ENCODE results near the gene ZNF91.
"Not testable (repeated sequence)": the region's sequence is repeated elsewhere in the genome, so short reads cannot be mapped to it uniquely, and the experiment has no call there.

Gene ZNF91

DNA sequence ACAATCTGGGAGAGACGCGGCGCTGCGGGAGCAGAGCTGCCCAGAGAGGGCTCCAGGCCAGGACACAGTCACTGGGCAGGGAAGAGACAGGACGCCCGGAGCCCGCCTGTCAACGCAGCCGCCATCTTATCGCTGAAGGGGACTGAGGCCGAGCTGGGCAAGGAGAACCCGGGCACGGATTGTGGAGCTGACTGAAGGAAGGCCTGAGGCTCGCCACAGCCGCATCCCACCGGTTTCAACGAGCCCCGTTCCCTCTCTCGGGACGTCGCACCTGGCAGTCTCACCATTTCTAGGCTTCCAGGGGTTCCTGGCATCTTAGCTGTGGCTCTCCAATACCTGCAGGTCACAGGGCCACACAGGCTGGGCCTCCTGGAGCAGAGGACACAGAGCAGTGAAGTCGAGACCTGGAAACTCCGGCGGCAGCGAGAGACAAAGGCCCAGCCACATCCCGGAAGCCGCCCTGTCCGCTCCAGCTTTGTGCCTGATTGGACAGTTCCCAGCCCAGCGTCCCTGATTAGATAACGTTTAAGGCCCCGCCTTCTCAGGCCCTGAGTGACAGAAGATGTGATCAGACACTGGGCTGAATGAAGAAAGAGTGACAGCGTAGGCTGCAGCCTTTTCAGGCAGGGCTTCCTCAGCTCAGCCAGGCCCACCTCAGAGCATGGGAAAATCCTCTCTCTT, at the start of gene ZNF91:
Gene ZNF91, minus strand, starts transcription at position 431 of the 681 bp plus-strand sequence. Its CDS starts 117 bp downstream, at position 314.
- peak; percentile 75 to 83 for DNase-seq (ENCODE audit: low read depth in 2 of 2, low spot score in 1 of 2)

DNA sequence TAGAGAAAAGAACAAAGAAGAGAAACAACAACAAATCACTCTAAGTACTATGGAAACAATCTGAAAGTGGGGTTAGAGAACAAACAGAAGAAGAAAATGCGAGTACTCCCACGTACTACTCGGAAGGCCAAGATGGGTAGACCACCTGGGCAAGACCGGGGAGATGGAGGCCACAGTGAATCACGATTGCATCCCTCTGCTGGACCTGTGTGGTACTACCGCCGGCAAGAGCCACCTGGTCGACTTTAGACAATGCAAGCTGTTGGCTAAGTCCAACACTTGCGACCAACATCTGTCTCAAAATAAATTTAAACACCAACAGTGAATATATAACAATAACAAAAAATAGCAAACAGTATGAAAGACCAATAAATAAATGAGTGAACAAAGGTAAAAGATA, 45.5 kb upstream of the ZNF91 start:
- no peak for DNase-seq (ENCODE audit: low read depth in 2 of 2, low spot score in 1 of 2)

DNA sequence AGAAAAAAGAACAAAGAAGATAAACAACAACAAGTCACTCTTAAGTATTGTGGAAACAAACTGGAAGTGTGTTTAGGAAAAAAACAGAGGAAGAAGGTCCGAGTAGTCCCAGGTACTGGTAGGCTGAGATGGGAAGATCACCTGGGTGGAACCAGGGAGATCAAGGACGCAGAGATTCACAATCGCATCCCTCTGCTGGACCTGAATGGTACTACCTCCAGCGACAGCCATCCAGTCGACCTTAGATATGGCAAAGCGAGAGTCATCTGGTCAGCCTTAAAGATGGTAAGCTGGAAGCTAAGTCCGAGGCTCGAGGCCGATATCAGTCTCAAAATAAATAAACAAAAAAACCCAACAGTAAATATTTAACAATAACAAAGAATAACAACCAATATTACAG, 44.9 kb upstream of the ZNF91 start:
- DNase-seq (ENCODE audit: low read depth in 2 of 2, low spot score in 1 of 2) = no peak

DNA sequence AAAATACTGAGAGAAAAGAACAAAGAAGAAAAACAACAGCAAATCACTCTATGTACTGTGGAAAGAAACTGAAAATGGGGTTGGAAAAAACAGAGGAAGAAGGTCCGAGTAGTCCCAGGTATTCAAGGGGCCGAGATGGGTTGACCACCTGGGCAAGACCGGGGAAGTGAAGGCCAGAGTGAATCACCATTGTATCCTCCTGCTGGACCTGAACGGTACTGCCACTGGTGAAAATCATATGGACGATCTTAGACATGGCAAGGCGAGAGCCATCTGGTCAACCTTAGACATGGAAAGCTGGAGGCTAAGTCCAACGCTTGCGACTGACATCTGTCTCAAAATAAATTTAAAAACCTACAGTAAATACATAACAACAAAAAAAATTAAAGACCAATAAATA, 44.4 kb upstream of the ZNF91 start:
- DNase-seq (ENCODE audit: low read depth in 2 of 2, low spot score in 1 of 2) = no peak

DNA sequence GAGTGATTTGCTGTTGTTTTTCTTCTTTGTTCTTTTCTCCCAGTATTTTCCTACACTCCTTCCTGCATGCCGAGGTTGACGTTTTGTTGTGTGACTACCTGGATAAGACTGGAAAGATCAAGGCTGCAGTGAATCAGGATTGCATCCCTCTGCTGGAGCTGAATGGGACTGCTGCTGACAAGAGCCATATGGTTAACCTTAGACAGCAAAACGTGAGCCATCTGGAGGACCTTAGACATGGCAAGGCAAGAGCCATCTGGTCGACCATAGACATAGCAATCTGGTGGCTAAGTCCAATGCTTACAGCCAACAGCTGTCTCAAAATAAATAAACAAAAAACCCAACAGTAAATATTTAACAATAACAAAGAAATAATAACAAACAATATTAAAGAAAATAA, 42.6 kb upstream of the ZNF91 start:
- DNase-seq (ENCODE audit: low read depth in 2 of 2, low spot score in 1 of 2) = no peak

DNA sequence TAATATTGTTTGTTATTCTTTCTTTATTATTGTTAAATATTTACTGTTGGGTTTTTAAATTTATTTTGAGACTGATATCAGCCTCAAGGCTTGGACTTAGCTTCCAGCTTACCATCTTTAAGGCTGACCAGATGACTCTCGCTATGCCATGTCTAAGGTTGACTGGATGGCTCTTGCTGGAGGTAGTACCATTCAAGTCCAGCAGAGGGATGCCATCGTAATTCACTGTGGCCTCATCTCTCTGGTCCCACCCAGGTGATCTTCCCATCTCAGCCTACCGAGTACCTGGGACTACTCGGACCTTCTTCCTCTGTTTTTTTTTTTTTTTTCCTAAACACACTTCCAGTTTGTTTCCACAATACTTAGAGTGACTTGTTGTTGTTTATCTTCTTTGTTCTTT, 41.7 kb upstream of the ZNF91 start:
- no peak for DNase-seq (ENCODE audit: low read depth in 2 of 2, low spot score in 1 of 2)

DNA sequence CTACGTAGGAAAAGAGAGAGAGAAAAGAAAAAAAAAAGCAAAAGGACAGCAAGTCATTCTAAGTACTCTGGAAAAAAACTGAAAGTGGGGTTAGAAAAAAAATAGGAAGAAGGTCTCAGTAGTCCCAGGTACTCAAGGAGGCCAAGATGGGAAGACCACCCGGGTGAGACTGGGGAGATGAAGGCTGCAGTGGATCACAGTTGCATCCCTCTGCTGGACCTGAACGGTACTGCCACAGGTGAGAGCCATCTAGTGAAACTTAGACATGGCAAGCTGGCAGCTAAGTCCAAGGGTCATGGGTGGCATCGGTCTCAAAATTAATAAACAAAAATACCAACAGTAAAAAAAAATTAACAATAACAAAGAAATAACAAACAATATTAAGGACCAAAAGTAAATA, 41.0 kb upstream of the ZNF91 start:
- no peak for DNase-seq (ENCODE audit: low read depth in 2 of 2, low spot score in 1 of 2)

DNA sequence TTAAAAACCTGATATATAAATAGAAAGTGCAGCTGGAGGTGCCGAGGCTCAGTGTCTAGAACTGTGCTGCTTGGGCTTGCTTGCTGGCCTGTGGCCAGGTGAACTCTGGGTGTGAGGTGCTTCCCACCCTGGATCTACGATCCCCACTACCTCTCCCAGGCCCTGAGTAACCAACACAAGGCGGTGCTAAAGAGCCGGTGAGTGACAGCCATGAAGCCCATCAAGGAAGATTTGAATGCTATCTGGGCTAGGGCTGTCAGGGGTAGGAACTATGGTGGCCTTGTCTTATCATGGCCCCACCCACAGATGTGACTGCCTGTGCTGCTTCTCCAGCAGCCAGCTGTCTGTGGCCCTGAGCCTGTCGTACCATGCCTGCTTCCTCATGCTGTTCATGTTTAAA, 25.6 kb upstream of the ZNF91 start:
- DNase-seq (ENCODE audit: low read depth in 2 of 2, low spot score in 1 of 2) = no peak

DNA sequence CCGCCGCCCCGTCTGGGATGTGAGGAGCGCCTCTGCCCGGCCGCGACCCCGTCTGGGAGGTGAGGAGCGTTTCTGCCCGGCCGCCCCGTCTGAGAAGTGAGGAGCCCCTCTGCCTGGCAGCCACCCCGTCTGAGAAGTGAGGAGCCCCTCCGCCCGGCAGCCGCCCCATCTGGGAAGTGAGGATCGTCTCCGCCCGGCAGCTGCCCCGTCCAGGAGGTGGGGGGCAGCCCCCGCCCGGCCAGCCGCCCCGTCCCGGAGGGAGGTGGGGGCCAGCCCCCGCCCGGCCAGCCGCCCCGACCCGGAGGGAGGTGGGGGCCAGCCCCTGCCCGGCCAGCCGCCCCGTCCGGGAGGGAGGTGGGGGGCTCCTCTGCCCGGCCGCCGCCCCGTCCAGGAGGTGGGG, 24.0 kb upstream of the ZNF91 start:
- DNase-seq (ENCODE audit: low read depth in 2 of 2, low spot score in 1 of 2) = not testable (repeated sequence)

DNA sequence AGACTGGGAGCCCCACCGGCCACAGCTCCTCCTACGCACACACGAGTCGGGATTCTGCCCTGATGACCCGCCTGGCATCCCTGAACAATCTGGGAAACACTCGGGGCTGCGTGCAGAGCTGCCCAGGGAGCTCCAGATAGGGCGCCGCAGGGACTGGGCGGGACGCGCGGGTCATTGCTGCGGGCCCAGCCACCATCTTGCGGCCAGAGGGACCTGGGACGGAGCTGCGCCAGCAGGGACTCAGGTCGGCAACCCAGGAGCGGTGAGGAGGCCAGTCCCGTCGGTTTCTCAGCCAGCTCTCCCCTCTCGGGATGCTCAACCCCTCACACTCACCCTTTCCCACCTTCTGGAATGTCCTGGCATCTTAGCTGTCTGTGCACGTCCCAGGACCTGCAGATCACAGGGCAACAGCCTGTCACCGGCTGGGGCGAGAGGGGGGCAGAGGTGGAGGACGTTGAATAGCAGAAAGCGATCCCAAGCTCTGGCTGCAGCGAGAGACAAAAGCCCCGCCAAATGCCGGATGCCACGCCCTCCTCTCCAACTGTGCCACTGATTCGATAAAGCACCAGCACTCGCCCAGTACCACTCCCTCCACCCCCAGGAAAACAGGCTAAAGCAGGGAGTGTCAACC, 20.4 kb upstream of the ZNF91 start:
- DNase-seq (ENCODE audit: low read depth in 2 of 2, low spot score in 1 of 2) = no peak

DNA sequence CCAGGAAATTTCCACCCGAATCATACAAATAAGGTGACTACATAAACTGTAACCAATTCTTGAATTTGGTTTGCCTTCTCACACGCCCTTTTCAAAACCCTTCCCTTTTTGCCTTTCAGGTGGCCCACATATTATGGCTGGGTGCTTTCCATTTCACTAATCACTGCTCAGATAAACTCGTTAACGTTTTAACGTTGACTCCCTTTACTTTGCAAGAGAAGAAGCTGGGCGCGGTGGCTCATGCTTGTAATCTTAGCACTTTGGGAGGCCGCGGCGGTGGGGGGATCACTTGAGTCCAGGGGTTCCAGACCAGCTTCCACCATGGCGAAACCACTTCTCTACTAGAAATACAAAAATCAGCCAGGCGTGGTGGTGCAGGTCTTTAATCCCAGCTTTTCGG, 19.8 kb upstream of the ZNF91 start:
- no peak for DNase-seq (ENCODE audit: low read depth in 2 of 2, low spot score in 1 of 2)

DNA sequence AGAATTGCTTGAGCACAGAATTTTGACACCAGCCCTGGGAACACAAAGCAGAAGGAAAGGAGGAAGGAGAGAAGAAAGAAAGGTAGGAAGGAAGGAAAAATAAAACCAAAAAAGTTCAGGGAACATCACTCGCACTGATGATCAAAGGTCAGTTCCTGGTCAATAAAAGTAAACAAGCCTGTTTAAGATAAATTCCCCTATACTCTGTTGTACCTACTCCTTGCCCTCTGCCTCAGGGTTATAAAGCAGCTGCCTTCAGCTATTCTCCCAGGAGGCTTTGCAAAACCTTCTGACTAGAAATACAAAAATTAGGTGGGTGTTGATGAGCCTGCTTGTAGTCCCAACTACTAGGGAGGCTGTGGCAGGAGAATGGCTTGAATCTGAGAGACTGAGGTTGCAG, 14.9 kb upstream of the ZNF91 start:
- DNase-seq (ENCODE audit: low read depth in 2 of 2, low spot score in 1 of 2) = no peak

DNA sequence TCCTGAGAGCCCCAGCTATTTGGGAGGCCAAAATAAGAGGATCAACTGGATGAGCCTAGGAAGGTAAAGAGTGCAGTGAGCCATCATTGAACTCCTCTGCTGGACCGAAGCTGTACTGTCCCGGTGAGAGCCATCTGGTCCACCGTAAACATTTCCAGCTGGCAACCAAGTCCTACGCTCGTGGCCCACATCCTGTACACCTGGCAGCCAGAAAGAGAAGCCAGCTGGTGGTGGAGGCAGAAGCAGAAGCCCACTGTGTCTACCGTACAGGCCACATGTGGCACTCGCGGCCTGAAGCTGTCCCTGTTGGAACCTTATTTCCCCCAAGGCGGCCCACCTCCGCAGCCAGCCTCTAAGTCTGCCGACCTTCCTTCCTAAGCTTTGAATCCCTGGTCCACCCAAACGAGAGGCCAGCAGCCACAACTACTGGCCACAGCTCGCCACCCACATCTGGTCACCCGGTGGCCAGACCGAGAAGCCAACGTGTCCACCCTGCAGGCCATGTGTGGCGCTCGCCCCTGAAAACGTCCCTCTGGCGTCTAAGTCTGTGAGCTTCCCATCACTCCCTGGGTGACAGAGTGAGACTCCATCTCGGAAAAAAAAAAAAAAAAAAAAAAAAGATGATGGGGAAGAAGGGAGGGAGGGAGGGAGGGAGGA, 14.2 kb upstream of the ZNF91 start:
- DNase-seq (ENCODE audit: low read depth in 2 of 2, low spot score in 1 of 2) = no peak

DNA sequence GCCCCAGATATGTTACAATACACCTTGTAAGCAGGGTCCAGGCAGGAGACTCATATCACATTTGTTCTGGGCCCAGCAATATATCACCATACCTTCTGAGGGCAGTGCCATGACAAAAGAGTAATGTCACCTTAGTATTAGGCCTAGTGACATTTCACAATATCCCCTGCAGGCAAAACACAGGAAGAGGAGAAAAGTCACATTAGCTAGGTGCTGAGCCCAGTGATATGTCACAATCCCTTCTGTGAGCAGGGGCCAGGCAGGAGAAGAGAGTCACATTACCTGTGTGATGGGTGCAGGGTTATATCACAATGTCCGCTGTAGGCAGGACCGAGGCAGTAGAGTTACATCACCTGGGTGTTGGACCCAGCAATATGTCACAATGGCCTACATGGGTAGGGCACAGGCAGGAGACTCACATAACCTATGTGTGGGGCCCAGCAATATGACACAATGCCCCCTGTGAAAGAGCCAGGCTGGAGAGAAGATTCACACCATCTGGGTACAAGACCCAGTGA, 12.4 kb upstream of the ZNF91 start:
- no peak for DNase-seq (ENCODE audit: low read depth in 2 of 2, low spot score in 1 of 2)

DNA sequence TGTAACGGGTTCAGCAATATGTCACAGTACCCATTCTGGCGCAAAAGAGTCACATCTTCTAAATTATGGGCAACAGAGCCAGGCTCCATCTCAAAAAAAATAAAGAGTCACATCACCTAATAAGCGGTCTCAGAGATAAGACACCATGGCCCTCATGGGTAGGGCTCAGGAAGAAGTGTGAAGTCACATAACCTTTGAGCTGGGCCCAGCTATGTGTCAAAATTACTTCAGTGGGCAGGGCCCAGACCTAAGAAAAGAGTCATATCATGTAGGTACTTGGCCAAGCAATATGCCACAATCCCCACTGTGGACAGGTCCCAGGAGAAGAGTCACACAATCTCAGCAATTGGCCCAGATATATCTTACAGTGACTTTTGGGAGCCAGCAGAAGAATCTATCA, 11.4 kb upstream of the ZNF91 start:
- no peak for DNase-seq (ENCODE audit: low read depth in 2 of 2, low spot score in 1 of 2)

DNA sequence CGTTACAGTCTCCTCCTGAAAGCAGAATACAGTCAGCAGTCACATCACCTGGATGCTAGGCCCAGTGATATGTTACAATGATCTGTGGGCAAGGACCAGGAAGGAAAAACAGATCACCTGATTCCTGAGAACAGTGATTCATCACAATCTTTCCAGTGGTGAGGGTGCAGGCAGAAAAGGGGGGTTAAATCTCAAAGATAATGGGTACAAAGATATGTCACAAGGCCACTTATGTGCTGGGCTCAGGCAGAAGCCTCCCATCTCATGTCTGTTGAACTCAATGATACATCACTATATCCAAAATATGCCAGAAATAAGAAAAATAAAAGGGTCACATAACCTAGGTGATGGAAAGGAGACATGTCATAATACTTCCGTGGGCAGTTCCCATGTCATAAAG, 10.8 kb upstream of the ZNF91 start:
- no peak for DNase-seq (ENCODE audit: low read depth in 2 of 2, low spot score in 1 of 2)

DNA sequence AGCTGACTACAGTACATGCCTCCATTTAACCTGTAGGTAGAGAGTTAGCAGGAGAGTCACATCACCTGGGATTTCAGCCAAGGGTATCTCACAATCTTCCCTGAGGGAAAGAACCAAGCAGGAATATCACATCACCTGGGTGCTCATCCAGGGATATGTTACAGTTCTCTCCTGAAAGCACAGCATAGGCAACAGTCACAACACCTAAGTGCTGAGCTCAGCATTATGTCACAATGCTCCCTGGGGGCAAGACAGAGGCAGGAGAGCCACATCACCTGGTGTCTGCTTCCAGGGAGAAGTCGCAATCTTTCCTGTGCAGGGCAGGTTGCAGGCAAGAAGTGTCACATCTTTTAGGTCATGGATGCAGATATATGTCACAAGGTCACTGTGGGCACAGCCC, 9.4 kb upstream of the ZNF91 start:
- no peak for DNase-seq (ENCODE audit: low read depth in 2 of 2, low spot score in 1 of 2)

DNA sequence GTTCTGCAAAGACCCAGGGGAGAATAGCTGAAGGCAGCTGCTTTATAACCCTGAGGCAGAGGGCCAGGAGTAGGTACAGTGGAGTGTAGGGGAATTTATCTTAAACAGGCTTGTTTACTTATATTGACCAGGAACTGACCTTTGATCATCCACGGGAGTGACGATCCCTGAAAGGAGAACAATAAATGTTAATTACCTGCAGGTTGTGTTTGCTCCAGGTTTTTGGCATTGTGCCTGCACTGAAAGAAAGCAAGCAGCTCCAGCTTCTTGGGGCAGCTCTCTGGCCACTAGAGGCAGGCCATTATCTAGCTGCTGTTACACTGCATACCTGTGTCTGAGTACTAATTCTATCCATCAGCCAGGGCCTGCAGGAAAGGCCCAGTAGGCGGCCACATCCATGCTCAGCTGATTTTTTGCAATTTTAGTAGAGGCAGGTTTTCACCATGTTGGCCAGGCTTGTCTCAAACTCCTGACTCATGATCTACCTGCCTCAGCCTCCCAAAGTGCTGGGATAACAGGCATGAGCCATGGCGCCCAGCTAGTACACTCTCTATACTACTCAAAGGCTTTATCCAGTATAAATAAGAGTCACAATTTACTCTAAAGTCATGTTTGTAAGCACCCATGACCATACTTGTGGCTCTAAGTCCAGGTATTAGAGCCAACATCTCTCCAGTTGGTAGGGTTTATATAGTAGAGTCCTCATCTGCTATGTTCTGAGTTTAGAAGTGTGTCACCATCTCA, 8.5 kb upstream of the ZNF91 start:
- no peak for DNase-seq (ENCODE audit: low read depth in 2 of 2, low spot score in 1 of 2)

DNA sequence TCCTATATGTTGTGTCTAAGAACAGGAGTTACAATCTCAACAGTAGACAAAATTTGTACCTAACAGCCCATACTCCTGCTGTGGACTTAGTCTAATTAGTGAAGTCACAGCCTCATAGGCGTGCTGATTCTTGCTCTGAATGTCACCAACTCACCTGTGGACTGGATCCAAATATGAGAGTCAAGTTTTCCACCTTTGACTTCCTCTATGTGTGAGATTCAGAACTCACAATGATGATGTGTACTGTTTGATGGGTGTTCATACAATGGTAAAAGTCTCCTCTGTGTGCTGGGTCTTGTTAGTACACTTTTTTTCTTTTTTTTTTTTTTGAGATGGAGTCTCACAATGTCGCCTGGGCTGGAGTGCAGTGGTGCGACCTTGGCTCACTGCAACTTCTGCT, 7.8 kb upstream of the ZNF91 start:
- DNase-seq (ENCODE audit: low read depth in 2 of 2, low spot score in 1 of 2) = no peak

DNA sequence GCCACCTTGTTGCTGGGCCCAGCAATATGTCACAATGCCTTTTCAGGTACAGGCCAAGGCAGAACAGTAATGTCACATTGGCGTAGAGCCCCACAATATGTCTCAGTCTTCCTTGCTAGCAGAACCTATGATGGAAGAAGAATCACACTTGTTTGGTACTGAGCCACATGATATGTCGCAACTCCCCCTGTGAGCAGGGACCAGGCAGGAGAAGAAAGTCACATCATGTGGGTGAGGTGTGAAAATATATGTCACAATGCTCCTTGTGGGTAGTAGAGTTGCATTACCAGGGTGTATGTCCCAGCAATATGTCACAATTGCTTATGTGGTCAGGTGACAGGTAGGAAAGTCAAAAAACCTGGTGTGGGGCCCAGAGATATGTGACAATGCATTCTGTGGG, 7.1 kb upstream of the ZNF91 start:
- DNase-seq (ENCODE audit: low read depth in 2 of 2, low spot score in 1 of 2) = no peak

DNA sequence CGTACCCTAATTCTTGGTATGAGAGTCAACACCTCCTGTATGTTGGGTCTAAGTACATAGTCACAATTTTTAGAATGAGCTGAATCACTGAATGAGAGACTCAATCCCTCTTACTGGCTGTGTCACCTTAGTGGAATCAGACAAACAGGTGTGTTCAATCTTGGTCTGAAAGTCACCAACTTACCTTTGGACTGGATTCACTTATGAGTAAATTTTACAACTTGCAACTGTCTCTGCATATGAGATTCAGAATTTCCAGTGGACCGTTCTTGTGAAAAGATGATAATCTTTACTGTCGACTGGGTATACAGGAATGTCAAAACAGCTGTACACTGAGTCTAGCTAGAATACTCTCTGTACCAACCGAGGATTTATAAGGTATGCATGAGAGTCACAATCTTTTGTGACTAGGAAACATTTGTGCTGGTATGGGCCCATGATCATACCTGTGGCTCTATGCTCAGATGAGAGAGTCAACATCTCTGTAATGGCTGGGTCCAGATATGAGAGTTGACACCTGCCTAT, 5.9 kb upstream of the ZNF91 start:
- DNase-seq (ENCODE audit: low read depth in 2 of 2, low spot score in 1 of 2) = no peak

DNA sequence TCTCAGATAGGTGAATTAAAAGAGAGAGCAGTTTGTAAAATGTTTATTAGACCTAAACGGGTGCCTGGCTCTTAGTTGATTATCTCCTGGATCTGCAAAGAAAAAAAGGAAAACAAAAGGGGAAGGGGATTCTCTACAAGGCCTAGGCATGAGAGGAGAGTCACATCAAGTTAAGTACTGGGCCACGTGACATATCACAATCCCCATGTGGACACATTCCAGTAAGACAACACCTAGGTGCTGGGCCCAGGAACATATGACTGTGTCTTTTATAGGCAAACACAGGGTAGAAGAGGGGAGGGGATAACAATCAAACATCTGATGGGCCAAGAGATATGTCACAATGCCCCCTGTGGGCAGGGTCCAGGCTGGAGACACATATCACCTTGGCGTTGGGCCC, 4.2 kb upstream of the ZNF91 start:
- no peak for DNase-seq (ENCODE audit: low read depth in 2 of 2, low spot score in 1 of 2)
